ENCODE results near the gene ARL8B.

- TF ChIP-seq CTCF (IDR thresholded peaks at IDR 0.05; ENCODE audit: insufficient read depth, low read length): no peak
- peak; percentile 87 for TF ChIP-seq POLR2AphosphoS5 (IDR thresholded peaks at IDR 0.05; ENCODE audit: low read depth)
- TF ChIP-seq REST (IDR thresholded peaks at IDR 0.05; ENCODE audit: insufficient replicate concordance, low read depth): no peak
- no peak for TF ChIP-seq GABPA (IDR thresholded peaks at IDR 0.05; ENCODE audit: low read depth)
- peak; percentile 32; the same call in 1 of the 2 replicates for TF ChIP-seq SPI1 (IDR thresholded peaks at IDR 0.05; ENCODE audit: borderline replicate concordance, low read depth)
Measured at GRCh38 chr3:5186089-5186857, 64.2 kb downstream of the ARL8B start.

Measured in HL-60 (cell line).